Lower lobe of right lung (tissue), 2 donors: ENCODE results near the gene SHLD1. TPM values are rescaled to one million over a fixed set of nuclear protein-coding genes. Genes with fewer than 3 reads are reported as not detected.
"Not testable (repeated sequence)": the region's sequence is repeated elsewhere in the genome, so short reads cannot be mapped to it uniquely, and the experiment has no call there.

Experiments used
- ATAC-seq, 2 donors: fragments of 200-7000 bp; cut with Tn5 transposase; one replicate each; pipeline ENCODE4 v1.9.1; 2020 to 2022; ENCODE audit warnings: mild to moderate bottlenecking in 2 of 2, moderate library complexity in 2 of 2
- DNase-seq: peaks from one replicate; pipeline ENCODE4 v3.0.0-alpha.2; 2020
- H3K27ac ChIP-seq: fragments of 200-600 bp; one replicate; pipeline ENCODE4 v1.8.0; 2022
- H3K27me3 ChIP-seq: fragments of 200-600 bp; one replicate; pipeline ENCODE4 v1.8.0; 2022; ENCODE audit warnings: low read depth
- H3K36me3 ChIP-seq: fragments of 200-600 bp; one replicate; pipeline ENCODE4 v1.8.0; 2022; ENCODE audit warnings: mild to moderate bottlenecking
- H3K4me1 ChIP-seq: fragments of 200-600 bp; one replicate; pipeline ENCODE4 v1.8.0; 2022
- H3K4me3 ChIP-seq: fragments of 200-600 bp; one replicate; pipeline ENCODE4 v1.8.0; 2022; ENCODE audit warnings: mild to moderate bottlenecking
- H3K9me3 ChIP-seq: fragments of 200-600 bp; one replicate; pipeline ENCODE4 v1.8.0; 2022
- CTCF ChIP-seq: fragments of 200-600 bp; IDR thresholded peaks from one replicate; pipeline ENCODE4 v1.8.0; 2022; ENCODE audit warnings: antibody characterized with exemption, mild to moderate bottlenecking
- intact Hi-C: fragments of 100-400 bp; cut with DNase I; formaldehyde crosslinking; loops from one replicate; pipeline ENCODE4 v1.11.0; 2022
- total RNA-seq: library from RNA; stranded (reverse); fragmentation: NEBNext Ultra II Directional; extraction: Animal tissue kit (Norgen Biotek cat#: 25700); gene quantifications from one replicate; pipeline ENCODE4 v1.2.1, GENCODE V29; 2021
- donor health status: DM: no; HTN: yes; CAD: no; lungs with severe emphysema.

SHLD1 gene
- total RNA-seq, 1 donor from 2014 or later: 6.0 TPM

GRCh38 chr20:5741089-5741488 is 9.1 kb upstream of the SHLD1 start:
- intact Hi-C loops: no loop called here
- no peaks in the 10 kb centered on the region for H3K36me3 ChIP-seq

GRCh38 chr20:5742041-5742440 is 8.2 kb upstream of the SHLD1 start:
- no peak overlapping the region for H3K4me3 ChIP-seq
- DNase-seq (no peak), ATAC-seq (no peak)
- peaks cover 10% of the 10 kb centered on the region for H3K4me1 ChIP-seq
- no peaks in the 10 kb centered on the region for H3K27me3 ChIP-seq
- no peaks in the 10 kb centered on the region for H3K9me3 ChIP-seq
- intact Hi-C loops: no loop called here
- no peaks in the 10 kb centered on the region for H3K36me3 ChIP-seq
- TF ChIP-seq CTCF: no peak
- H3K27ac ChIP-seq: no peak overlapping the region

More at GRCh38 chr20:5741089-5741488, 9.1 kb upstream of the SHLD1 start:
- Histone ChIP-seq H3K4me1 (peaks cover 19% of the 10 kb centered on the region), H3K27ac (no peak overlapping the region), H3K27me3 (no peaks in the 10 kb centered on the region), H3K4me3 (no peak overlapping the region), H3K9me3 (no peaks in the 10 kb centered on the region)
- TF ChIP-seq CTCF: no peak
- no peak for DNase-seq
- no peak for ATAC-seq

GRCh38 chr20:5745416-5746030 is 4.7 kb upstream of the SHLD1 start:
- Histone ChIP-seq H3K27ac (no peak overlapping the region), H3K36me3 (no peaks in the 10 kb centered on the region), H3K4me3 (no peak overlapping the region), H3K9me3 (no peaks in the 10 kb centered on the region), H3K27me3 (no peaks in the 10 kb centered on the region), H3K4me1 (peaks cover 4% of the 10 kb centered on the region)
- intact Hi-C loops: no loop called here
- DNase-seq (no peak), ATAC-seq (no peak)
- no peak for TF ChIP-seq CTCF

- Histone ChIP-seq H3K9me3 (no peaks in the 10 kb centered on the region), H3K4me1 (peaks cover 7% of the 10 kb centered on the region), H3K27ac (no peak overlapping the region), H3K27me3 (no peaks in the 10 kb centered on the region), H3K4me3 (no peak overlapping the region), H3K36me3 (no peaks in the 10 kb centered on the region)
- no peak for TF ChIP-seq CTCF
- DNase-seq (no peak), ATAC-seq (no peak)
- intact Hi-C loops: no loop called here
Observed at GRCh38 chr20:5746064-5746463, 4.1 kb upstream of the SHLD1 start.

GRCh38 chr20:5748246-5748645 is 2.0 kb upstream of the SHLD1 start:
- intact Hi-C loops: no loop called here
- Histone ChIP-seq H3K4me1 (peaks cover 18% of the 10 kb centered on the region), H3K9me3 (no peaks in the 10 kb centered on the region), H3K27me3 (no peaks in the 10 kb centered on the region), H3K27ac (no peak overlapping the region), H3K36me3 (no peaks in the 10 kb centered on the region), H3K4me3 (no peak overlapping the region)
- TF ChIP-seq CTCF: no peak
- DNase-seq: no peak
- ATAC-seq: no peak

GRCh38 chr20:5749512-5749951 is 669 bp upstream of the SHLD1 start:
- ATAC-seq, H3K4me3 ChIP-seq, H3K9me3 ChIP-seq, H3K27me3 ChIP-seq, H3K36me3 ChIP-seq, DNase-seq, intact Hi-C loops, H3K27ac ChIP-seq: not testable (repeated sequence)
- peaks cover 18% of the 10 kb centered on the region for H3K4me1 ChIP-seq
